ENCODE measurements around the gene C3orf18. TPM values are rescaled to one million over a fixed set of nuclear protein-coding genes. Genes with fewer than 3 reads are reported as not detected.

Gene C3orf18
- total and polyA plus RNA-seq, 10 of the 15 experiments (the other 5 are each of a cell fraction or from before 2014, with no cell fraction given): 0.06 to 3.2 (median 0.66) TPM

- TF ChIP-seq SRF (IDR thresholded peaks at IDR 0.05; ENCODE audit: low read depth in 2 of 2, low read length in 2 of 2) (peak in 1 of 2 experiments; percentile 88; a peak in 2 of 4 replicates), BHLHE40 (IDR thresholded peaks at IDR 0.05; ENCODE audit: borderline replicate concordance in 1 of 2, low read depth in 2 of 2, low read length in 1 of 2) (peak in 1 of 2 experiments; percentile 42; a peak in 1 of 4 replicates), EZH2 (IDR thresholded peaks at IDR 0.05; ENCODE audit: borderline replicate concordance, control insufficient read depth, low read depth, low read length) (no peak), ASH2L (IDR thresholded peaks at IDR 0.05; ENCODE audit: borderline replicate concordance, low read depth) (0 out of 2 replicates have a peak, but pooled peaks have one; percentile 31), SREBF2 (IDR thresholded peaks at IDR 0.05; ENCODE audit: low read length) (no peak), CHD2 (IDR thresholded peaks at IDR 0.05; ENCODE audit: borderline replicate concordance, low read depth, low read length) (peak; percentile 54; the same call in 1 of the 2 replicates), ZNF207 (IDR thresholded peaks at IDR 0.05; ENCODE audit: borderline replicate concordance) (peak; percentile 97), ZBTB33 (IDR thresholded peaks at IDR 0.05) (no peak), CREB1 (IDR thresholded peaks at IDR 0.05; ENCODE audit: low read depth) (peak; percentile 91), POLR2AphosphoS2 (IDR thresholded peaks at IDR 0.05; ENCODE audit: low read depth, low read length) (no peak), MYC (IDR thresholded peaks at IDR 0.05; ENCODE audit: insufficient read depth, insufficient read length, insufficient replicate concordance, low read length, severe bottlenecking) (no peak), CEBPZ (IDR thresholded peaks at IDR 0.05; ENCODE audit: low read depth, low read length) (no peak), BACH1 (IDR thresholded peaks at IDR 0.05; ENCODE audit: borderline replicate concordance) (0 out of 2 replicates have a peak, but pooled peaks have one; percentile 30), NR2F1 (conservative IDR thresholded peaks at IDR 0.05) (peak; percentile 52; the same call in 1 of the 2 replicates)
Measured at GRCh38 chr3:50568947-50569749, 1.6 kb upstream of the C3orf18 start, which contains the start of gene HEMK1 (continued).
